ENCODE data around the gene OPA1. TPM values are rescaled to one million over a fixed set of nuclear protein-coding genes. Genes with fewer than 3 reads are reported as not detected.

OPA1 gene
- total and polyA plus RNA-seq, 2 experiments from 2014 or later = 24.9 to 89.9 TPM

GRCh38 chr3:193719735-193720134, 126.7 kb downstream of the OPA1 start (continued):
- no peak for TF ChIP-seq ZNF462 (CRISPR knock-in tag; IDR thresholded peaks at IDR 0.05)

- Histone ChIP-seq H2AFZ (no peak overlapping the region), H4K20me1 (replicated peaks; ENCODE audit: insufficient read depth) (no peaks in the 10 kb centered on the region), H3K4me3 (no peak overlapping the region), H3K36me3 (ENCODE audit: insufficient read depth) (no peaks in the 10 kb centered on the region; the same call in 1 of the 2 replicates), H3K4me1 (ENCODE audit: insufficient read depth) (no peaks in the 10 kb centered on the region), H3K9me2 (ENCODE audit: insufficient read depth) (no peaks in the 10 kb centered on the region), H3F3A (replicated peaks; ENCODE audit: low read depth) (no peaks in the 10 kb centered on the region), H3K79me2 (replicated peaks; ENCODE audit: insufficient read depth) (no peaks in the 10 kb centered on the region), H3K4me2 (no peak overlapping the region), H3K27ac (ENCODE audit: low read depth) (no peak overlapping the region), H3K27me3 (ENCODE audit: insufficient read depth) (no peaks in the 10 kb centered on the region)
- DNase-seq (ENCODE audit: low spot score) (no peak), ATAC-seq (no peak)
- H3K36me3 Mint-ChIP-seq (ENCODE audit: low read depth) = peaks cover 33% of the 10 kb centered on the region
- H3K9me3 Mint-ChIP-seq = peaks cover 60% of the 10 kb centered on the region
- no peak overlapping the region for H3K4me3 Mint-ChIP-seq
- peaks cover 1% of the 10 kb centered on the region for H3K27me3 Mint-ChIP-seq (ENCODE audit: insufficient read depth, low read depth, poor library complexity)
- no peak overlapping the region for H3K27ac Mint-ChIP-seq
- no peaks in the 10 kb centered on the region for H3K4me1 Mint-ChIP-seq
- no peak for TF ChIP-seq POLR2AphosphoS5 (IDR thresholded peaks at IDR 0.05; ENCODE audit: low read depth)
- no peak for TF ChIP-seq STAT1 (IDR thresholded peaks at IDR 0.05; ENCODE audit: unreplicated experiment)
- TF ChIP-seq ZNF462 (CRISPR knock-in tag; IDR thresholded peaks at IDR 0.05) = no peak
- no peak for TF ChIP-seq JUNB (IDR thresholded peaks at IDR 0.05; ENCODE audit: unreplicated experiment)
- TF ChIP-seq ETS1 (IDR thresholded peaks at IDR 0.05) = no peak
- no peak for TF ChIP-seq EZH2phosphoT487 (IDR thresholded peaks at IDR 0.05; ENCODE audit: unreplicated experiment)
- TF ChIP-seq NANOG (IDR thresholded peaks at IDR 0.05; ENCODE audit: borderline replicate concordance) = no peak
- no peak for TF ChIP-seq EZH2 (IDR thresholded peaks at IDR 0.05; ENCODE audit: low read depth, unreplicated experiment)
- TF ChIP-seq ZNF331 (CRISPR knock-in tag; IDR thresholded peaks at IDR 0.05; ENCODE audit: low read depth) = no peak
Measured at GRCh38 chr3:193720169-193720568, 127.2 kb downstream of the OPA1 start.

All from GM23338 (cell line).